Measurements from ENCODE around the gene TNNC2.
A peak's percentile ranks its signal among the peaks of the same experiment; 100 is the strongest.
"Not testable (repeated sequence)": the region's sequence is repeated elsewhere in the genome, so short reads cannot be mapped to it uniquely, and the experiment has no call there.

The TNNC2 gene

DNA sequence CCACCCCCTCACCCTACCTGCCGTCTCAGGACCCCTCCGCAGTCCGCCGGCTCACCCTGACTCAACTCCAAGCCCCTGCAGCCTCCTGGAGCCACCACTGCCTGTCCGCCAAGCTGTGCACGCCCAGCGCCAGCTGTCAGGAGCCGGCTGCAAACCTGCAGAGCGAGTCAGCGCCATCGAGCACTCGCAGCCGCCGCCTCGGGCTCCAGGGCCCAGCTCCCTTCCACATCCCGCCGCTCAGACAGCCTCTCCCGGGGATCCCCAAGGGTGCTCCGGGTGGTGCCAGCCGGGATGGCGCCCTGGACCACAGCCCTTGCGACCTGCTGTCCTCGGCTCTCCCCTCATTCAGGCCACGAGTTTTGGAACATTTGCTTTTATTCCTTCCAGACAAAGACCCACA lies 4.3 kb downstream of the TNNC2 start:
- DNase-seq (ENCODE audit: low spot score) = no peak

- no peak for DNase-seq (ENCODE audit: low spot score)
Observed at GRCh38 chr20:45821947-45822346, 5.2 kb downstream of the TNNC2 start.

- no peak for DNase-seq (ENCODE audit: low spot score)
Observed at GRCh38 chr20:45819466-45819865, 7.6 kb downstream of the TNNC2 start.

GRCh38 chr20:45818239-45818638 lies 8.9 kb downstream of the TNNC2 start:
- no peak for DNase-seq (ENCODE audit: low spot score)

DNA sequence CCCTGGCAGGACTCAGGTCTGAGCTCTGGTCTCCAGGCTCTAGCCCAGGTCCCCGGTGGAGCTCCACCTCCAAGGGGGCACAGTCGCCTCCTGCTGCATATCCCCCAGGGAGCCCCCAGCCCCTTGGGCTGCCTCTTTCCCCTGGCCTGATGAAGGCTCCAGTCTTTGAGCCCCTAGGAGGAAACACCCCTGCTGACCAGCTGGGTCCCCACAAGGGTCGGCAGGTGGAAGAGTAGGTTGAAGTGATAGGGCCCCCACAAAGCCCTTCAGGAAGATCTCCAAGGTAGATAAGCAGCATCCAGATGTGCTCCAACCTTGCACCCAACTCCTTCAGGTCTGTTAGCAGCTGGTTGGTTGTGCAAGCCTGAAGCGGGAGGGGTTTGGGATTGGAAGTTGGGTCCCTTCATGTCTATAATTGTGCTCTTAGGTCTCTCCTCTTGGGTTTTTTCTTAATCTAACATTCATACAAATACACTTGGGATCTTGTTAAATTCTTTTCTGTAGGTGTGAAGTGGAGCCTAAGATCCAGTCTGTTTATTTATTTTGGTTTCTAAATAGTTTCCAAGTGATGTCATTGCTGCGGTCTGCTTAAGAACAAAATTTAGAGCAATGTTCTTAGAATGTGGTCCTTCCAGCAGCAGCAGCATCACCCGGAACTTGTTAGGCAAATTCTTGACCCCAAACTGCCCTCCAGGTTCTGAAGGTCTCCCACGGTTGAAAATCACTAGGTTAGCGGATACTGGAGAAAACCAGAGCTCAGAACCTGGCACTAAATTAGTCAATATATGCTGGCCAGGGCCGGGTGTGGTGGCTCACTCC lies 9.5 kb downstream of the TNNC2 start:
- no peak for DNase-seq (ENCODE audit: low spot score)

- DNase-seq (ENCODE audit: low spot score) = no peak
Observed at GRCh38 chr20:45816951-45817350, 10.2 kb downstream of the TNNC2 start.

DNA sequence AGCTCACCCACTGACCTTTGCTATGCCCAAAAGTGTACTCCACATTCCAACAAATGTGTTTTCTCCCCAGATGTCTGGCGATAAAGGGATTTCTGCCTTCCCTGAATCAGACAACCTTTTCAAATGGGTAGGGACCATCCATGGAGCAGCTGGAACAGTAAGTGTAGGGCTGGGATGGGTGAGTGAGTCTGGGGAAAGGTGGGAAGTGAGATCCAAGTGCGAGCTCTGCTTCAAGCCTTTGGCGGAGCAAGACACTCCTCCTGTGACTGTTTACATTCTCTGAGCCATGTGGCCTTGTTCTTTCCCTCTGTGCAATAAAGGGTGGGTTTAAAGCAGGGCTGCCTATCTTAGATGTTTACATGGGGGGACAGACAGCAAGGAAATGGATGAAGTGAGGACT lies 12.8 kb downstream of the TNNC2 start:
- DNase-seq (ENCODE audit: low spot score) = no peak

GRCh38 chr20:45813489-45813888 lies 13.6 kb downstream of the TNNC2 start:
- DNase-seq (ENCODE audit: low spot score) = no peak

DNA sequence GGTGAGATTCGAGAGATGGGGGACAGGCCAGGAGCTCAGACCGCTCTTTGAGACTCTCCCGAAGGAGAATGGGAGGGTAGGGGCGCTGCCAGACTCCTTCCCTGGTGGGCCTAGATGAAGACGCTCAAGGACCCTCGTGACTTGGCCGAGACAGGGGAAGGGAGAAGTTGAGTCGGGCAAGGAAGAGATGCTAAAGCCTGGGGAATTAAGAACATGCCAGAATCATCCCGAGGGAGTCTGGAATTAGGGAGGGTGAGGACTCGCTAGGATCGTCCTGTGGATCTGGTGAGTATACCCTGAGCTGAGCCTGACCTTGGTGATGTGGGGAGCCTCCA lies 14.1 kb downstream of the TNNC2 start:
- no peak for DNase-seq (ENCODE audit: low spot score)

DNA sequence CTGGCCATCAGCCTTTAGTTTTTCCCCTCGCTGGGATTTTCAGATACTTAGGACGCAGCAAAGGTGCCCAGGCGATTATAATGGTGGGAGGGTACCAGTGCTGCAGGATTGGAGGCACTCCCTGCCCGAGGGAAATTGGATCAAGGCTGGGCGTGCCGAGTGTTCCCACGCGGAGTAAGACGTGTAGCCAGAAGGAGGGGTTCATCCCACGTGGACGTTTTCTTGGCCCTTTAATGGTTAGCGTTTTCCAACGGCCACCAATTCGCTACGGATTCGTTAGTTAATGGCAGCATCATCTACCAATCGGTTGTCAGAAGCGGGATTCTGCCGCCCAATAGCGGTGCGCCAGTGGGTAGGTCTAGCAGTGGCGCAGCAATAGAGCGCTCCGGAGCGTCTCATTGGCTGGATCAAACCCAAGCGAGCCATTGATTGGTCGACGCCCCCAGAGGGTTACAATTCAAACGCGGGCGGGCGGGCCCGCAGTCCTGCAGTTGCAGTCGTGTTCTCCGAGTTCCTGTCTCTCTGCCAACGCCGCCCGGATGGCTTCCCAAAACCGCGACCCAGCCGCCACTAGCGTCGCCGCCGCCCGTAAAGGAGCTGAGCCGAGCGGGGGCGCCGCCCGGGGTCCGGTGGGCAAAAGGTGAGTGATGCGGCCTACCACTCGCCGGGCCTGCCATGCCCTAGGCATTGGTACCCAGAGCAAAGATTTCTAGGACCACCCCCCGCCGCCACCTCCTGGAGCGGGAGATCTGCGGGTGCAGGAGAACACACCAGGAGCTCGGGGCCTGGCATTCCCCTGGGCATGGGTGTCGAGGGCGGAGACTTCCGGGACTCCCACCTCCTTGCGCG lies 14.7 kb downstream of the TNNC2 start, which contains the start of gene UBE2C:
Gene UBE2C (plus strand): TSS at position 488 of the 849 bp plus-strand sequence. CDS start 52 bp downstream, at position 540.
- peak; percentile 100 for DNase-seq (ENCODE audit: low spot score)

GRCh38 chr20:45810191-45810970 lies 16.7 kb downstream of the TNNC2 start:
- DNase-seq (ENCODE audit: low spot score) = no peak

GRCh38 chr20:45801851-45802250 lies 25.3 kb downstream of the TNNC2 start:
- no peak for DNase-seq (ENCODE audit: low spot score)

GRCh38 chr20:45798935-45799642 lies 28.0 kb downstream of the TNNC2 start:
- DNase-seq (ENCODE audit: low spot score) = peak; percentile 55

- DNase-seq (ENCODE audit: low spot score) = not testable (repeated sequence)
Observed at GRCh38 chr20:45797955-45798354, 29.2 kb downstream of the TNNC2 start.

DNA sequence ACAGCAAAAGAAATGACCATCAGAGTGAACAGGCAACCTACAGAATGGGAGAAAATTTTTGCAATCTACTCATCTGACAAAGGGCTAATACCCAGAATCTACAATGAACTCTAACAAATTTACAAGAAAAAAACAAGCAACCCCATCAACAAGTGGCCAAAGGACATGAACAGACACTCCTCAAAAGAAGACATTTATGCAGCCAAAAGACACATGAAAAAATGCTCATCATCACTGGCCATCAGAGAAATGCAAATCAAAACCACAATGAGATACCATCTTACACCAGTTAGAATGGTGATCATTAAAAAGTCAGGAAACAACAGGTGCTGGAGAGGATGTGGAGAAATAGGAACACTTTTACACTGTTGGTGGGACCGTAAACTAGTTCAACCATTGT lies 29.6 kb downstream of the TNNC2 start:
- DNase-seq (ENCODE audit: low spot score) = not testable (repeated sequence)

- no peak for DNase-seq (ENCODE audit: low spot score)
Observed at GRCh38 chr20:45796337-45797065, 30.6 kb downstream of the TNNC2 start.

DNA sequence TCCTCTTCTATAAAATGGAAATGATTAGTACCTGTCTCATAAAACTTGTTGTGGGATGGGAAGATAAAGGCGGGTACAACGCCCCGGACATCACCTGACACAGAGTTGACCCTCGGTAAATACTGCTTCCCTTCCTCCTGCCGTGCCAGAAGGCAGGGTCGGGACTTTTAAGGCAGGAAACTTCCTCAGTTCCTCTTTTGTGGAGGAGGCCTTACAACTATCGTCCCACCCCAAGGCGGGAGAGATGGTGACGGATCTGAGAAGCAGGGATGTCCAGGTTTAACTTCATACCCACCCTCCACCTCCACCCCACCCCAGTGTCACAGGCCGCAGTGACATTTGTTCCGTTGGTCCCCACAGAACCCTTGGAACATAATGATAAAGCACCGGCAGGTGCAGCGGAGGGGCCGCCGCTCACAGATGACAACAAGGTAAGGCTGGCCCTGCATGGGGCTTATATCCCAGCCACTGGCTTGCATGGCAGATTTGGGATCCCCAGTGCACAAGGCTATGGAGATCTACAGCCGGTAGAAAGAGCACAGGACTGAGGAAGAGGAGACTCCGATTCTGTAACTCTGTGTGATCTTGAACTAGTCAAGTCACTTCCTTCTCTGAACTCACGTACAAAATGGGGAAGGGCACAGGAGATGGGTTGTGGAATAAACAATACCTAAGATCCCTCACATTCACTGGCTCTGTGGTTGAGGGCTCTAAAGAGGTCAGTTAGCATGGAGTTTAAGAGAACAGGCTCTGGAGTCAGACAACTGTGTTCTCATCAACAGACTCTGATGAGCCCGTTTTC lies 34.6 kb downstream of the TNNC2 start:
- no peak for DNase-seq (ENCODE audit: low spot score)

- DNase-seq (ENCODE audit: low spot score) = no peak
Observed at GRCh38 chr20:45788351-45788750, 38.8 kb downstream of the TNNC2 start.

GRCh38 chr20:45783656-45784294 lies 43.3 kb downstream of the TNNC2 start:
- no peak for DNase-seq (ENCODE audit: low spot score)

GRCh38 chr20:45782890-45783289 lies 44.2 kb downstream of the TNNC2 start:
- no peak for DNase-seq (ENCODE audit: low spot score)

Measured in HuH-7.5 (cell line).